ENCODE results near the gene GDPGP1.
"Not testable (repeated sequence)": the region's sequence is repeated elsewhere in the genome, so short reads cannot be mapped to it uniquely, and the experiment has no call there.

GRCh38 chr15:90293040-90293810, 59.2 kb downstream of the GDPGP1 start:
- not testable (repeated sequence) for TF ChIP-seq EZH2 (IDR thresholded peaks at IDR 0.05); POLR2AphosphoS5 (IDR thresholded peaks at IDR 0.05; ENCODE audit: borderline replicate concordance, low read depth, low read length); FOXP2 (optimal IDR thresholded peaks at IDR 0.05; ENCODE audit: control extremely low read depth, extremely low read length, insufficient read depth)
